ENCODE results near the gene PLA2G7.

PLA2G7 gene

GRCh38 chr6:46687619-46688097, 47.5 kb downstream of the PLA2G7 start, which contains the start of gene TDRD6:
TDRD6 (plus strand) TSS chr6:46687885; CDS start chr6:46688129, 244 bp downstream.
- no peak for DNase-seq

GRCh38 chr6:46684771-46685170, 50.4 kb downstream of the PLA2G7 start:
- no peak for DNase-seq

- DNase-seq, result no peak
Observed at GRCh38 chr6:46677314-46677654, 57.9 kb downstream of the PLA2G7 start.

- no peak for DNase-seq
Observed at GRCh38 chr6:46676604-46677313, 58.4 kb downstream of the PLA2G7 start.

GRCh38 chr6:46674410-46674809, 60.8 kb downstream of the PLA2G7 start:
- no peak for DNase-seq

- DNase-seq, result no peak
Observed at GRCh38 chr6:46667377-46667776, 67.8 kb downstream of the PLA2G7 start.

- DNase-seq, result no peak
Observed at GRCh38 chr6:46661483-46661882, 73.7 kb downstream of the PLA2G7 start.

- DNase-seq, result no peak
Observed at GRCh38 chr6:46657642-46658041, 77.5 kb downstream of the PLA2G7 start.

GRCh38 chr6:46655803-46656202, 79.4 kb downstream of the PLA2G7 start:
- DNase-seq, result no peak

Data from GDM1 (cell line).